Hepatocyte (in vitro differentiated cells): ENCODE data around the gene ITGAD. TPM values are rescaled to one million over a fixed set of nuclear protein-coding genes. Genes with fewer than 3 reads are reported as not detected.

Experiments used
- DNase-seq: peaks from one replicate; pipeline ENCODE4 v3.0.0-alpha.2; 2016; ENCODE audit warnings: low spot score
- H2AFZ ChIP-seq: fragments of 200-600 bp; sonication (generic); 2 replicates; pipeline ENCODE4 v1.6.0; 2016; ENCODE audit warnings: antibody characterized with exemption, mild to moderate bottlenecking
- H3K27ac ChIP-seq: fragments of 200-600 bp; sonication (generic); 2 replicates; pipeline ENCODE4 v1.5.1; 2016; ENCODE audit warnings: mild to moderate bottlenecking
- H3K27me3 ChIP-seq: fragments of 200-600 bp; sonication (generic); 2 replicates; pipeline ENCODE4 v1.6.1; 2016
- H3K36me3 ChIP-seq: fragments of 200-600 bp; sonication (generic); replicated peaks from 2 replicates; pipeline ENCODE4 v1.5.1; 2016; ENCODE audit warnings: low read depth; ENCODE audit not compliant: insufficient read depth
- H3K4me1 ChIP-seq: fragments of 200-600 bp; sonication (generic); 2 replicates; pipeline ENCODE4 v1.5.1; 2016; ENCODE audit warnings: mild to moderate bottlenecking, moderate library complexity; ENCODE audit not compliant: insufficient read depth
- H3K4me2 ChIP-seq: fragments of 200-600 bp; sonication (generic); 2 replicates; pipeline ENCODE4 v1.6.0; 2016
- H3K4me3 ChIP-seq: fragments of 200-600 bp; sonication (generic); 2 replicates; pipeline ENCODE4 v1.5.1; 2016; ENCODE audit warnings: mild to moderate bottlenecking
- H3K79me2 ChIP-seq: fragments of 200-600 bp; sonication (generic); 2 replicates; pipeline ENCODE4 v1.6.0; 2017; ENCODE audit warnings: mild to moderate bottlenecking
- H3K9me2 ChIP-seq: fragments of 200-600 bp; sonication (generic); replicated peaks from 2 replicates; pipeline ENCODE4 v1.6.0; 2017; ENCODE audit warnings: mild to moderate bottlenecking; ENCODE audit not compliant: insufficient read depth
- H3K9me3 ChIP-seq: fragments of 200-600 bp; sonication (generic); 2 replicates; pipeline ENCODE4 v1.5.1; 2016; ENCODE audit warnings: low read depth, mild to moderate bottlenecking
- H4K20me1 ChIP-seq: fragments of 200-600 bp; sonication (generic); 2 replicates; pipeline ENCODE4 v1.6.0; 2016; ENCODE audit warnings: mild to moderate bottlenecking; ENCODE audit not compliant: insufficient read depth, poor library complexity, severe bottlenecking
- EZH2 ChIP-seq: fragments of 200-600 bp; sonication (generic); IDR thresholded peaks from 2 replicates; pipeline ENCODE4 v1.6.1; 2016; ENCODE audit warnings: antibody characterized with exemption, mild to moderate bottlenecking, borderline replicate concordance
- EZH2phosphoT487 ChIP-seq: fragments of 200-600 bp; sonication (generic); IDR thresholded peaks from one replicate; pipeline ENCODE4 v1.6.1; 2018; ENCODE audit warnings: antibody characterized with exemption, mild to moderate bottlenecking, low read depth, moderate library complexity; ENCODE audit not compliant: unreplicated experiment, severe bottlenecking
- WGBS: methylation state at CpG from one replicate; pipeline ENCODE4 v1.1.6; 2016; ENCODE audit warnings: low lambda C conversion rate; ENCODE audit errors: missing lambda C conversion rate; 5-methylcytosine and 5-hydroxymethylcytosine counted together
- polyA plus RNA-seq: library from polyadenylated mRNA; unstranded; fragments of >200 nt; fragmentation: Nextera tagmentation; extraction: Ambion mirVana; gene quantifications from 2 replicates; pipeline ENCODE4 v1.2.1, GENCODE V29; 2016
- total RNA-seq: library from RNA; depleted of rRNA; stranded (reverse); fragments of >200 nt; gene quantifications from 2 replicates; pipeline ENCODE4 v1.2.3, GENCODE V29; 2014
- TF ChIP-seq, protein P1 (sequence below): fragments of 200-600 bp; sonication (generic); IDR thresholded peaks from 2 replicates; pipeline ENCODE4 v1.5.1; 2016; ENCODE audit warnings: antibody characterized with exemption, mild to moderate bottlenecking; ENCODE audit not compliant: poor library complexity

ITGAD gene
- total and polyA plus RNA-seq, 2 experiments from 2014 or later, result not detected

DNA sequence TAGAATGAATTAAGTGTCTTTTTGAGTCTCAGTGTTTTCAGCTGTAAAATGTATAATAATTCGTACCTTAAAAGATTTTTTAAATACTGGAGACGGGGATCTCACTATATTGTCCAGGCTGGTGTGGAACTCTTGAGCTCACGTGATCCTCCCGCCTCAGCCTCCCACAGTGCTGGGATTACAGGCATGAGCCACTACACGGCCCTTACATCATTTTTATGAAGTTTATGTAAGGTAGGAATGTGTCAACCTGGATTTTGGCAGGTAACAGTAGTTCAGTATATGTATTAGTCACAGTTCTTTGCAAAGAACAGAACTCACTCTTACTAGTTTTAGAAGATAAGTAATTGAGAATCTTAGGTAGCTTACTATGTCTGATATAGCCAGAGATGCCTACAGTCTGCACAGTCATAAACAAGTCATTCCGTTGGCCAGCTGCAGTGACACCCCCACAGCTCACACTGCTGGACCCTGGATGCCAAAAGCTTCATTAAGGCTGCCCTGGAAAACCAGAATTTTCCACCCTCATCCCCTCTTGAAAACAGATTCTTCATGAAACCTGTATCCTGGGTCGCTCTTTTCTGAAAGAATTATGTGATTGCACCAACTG lies 35.6 kb downstream of the ITGAD start:
- H3K4me1 ChIP-seq, result peaks cover 15% of the 10 kb centered on the region
- H2AFZ ChIP-seq, result no peak overlapping the region
- TF ChIP-seq, protein P1, sequence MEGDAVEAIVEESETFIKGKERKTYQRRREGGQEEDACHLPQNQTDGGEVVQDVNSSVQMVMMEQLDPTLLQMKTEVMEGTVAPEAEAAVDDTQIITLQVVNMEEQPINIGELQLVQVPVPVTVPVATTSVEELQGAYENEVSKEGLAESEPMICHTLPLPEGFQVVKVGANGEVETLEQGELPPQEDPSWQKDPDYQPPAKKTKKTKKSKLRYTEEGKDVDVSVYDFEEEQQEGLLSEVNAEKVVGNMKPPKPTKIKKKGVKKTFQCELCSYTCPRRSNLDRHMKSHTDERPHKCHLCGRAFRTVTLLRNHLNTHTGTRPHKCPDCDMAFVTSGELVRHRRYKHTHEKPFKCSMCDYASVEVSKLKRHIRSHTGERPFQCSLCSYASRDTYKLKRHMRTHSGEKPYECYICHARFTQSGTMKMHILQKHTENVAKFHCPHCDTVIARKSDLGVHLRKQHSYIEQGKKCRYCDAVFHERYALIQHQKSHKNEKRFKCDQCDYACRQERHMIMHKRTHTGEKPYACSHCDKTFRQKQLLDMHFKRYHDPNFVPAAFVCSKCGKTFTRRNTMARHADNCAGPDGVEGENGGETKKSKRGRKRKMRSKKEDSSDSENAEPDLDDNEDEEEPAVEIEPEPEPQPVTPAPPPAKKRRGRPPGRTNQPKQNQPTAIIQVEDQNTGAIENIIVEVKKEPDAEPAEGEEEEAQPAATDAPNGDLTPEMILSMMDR, result no peak
- no peak for TF ChIP-seq EZH2phosphoT487
- no peak for TF ChIP-seq EZH2
- H3K36me3 ChIP-seq, result no peaks in the 10 kb centered on the region
- H3K27ac ChIP-seq, result no peak overlapping the region
- no peaks in the 10 kb centered on the region for H3K27me3 ChIP-seq
- H3K4me2 ChIP-seq, result peak overlapping the region; percentile 49
- no peaks in the 10 kb centered on the region for H3K79me2 ChIP-seq
- no peaks in the 10 kb centered on the region for H4K20me1 ChIP-seq
- H3K9me3 ChIP-seq, result no peaks in the 10 kb centered on the region
- DNase-seq, result no peak
- 79% methylated on average over 7 of the region's 7 CpGs for WGBS
- no peaks in the 10 kb centered on the region for H3K9me2 ChIP-seq
- no peak overlapping the region for H3K4me3 ChIP-seq

DNA sequence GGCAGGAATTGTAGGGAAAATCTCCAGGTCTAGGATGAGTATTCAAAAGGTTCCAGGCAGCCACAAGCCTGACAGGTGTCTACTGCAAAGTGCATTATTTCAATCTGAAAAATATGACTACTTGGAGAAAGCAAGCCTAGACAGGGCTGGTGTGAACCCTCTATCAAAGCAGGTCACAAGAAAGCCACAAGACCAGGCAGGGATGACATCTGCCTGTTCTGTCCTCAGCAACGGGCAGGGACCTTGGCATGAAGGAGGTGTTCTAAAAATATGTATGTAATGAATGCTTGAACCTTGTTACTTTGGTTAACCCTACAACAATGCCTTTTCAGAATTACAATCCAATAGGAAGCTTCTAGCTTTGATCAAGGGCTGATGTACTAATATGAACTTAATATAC lies 36.2 kb downstream of the ITGAD start:
- no peaks in the 10 kb centered on the region for H3K9me2 ChIP-seq
- TF ChIP-seq EZH2phosphoT487, result no peak
- TF ChIP-seq, protein P1, result no peak
- TF ChIP-seq EZH2, result no peak
- no peaks in the 10 kb centered on the region for H3K9me3 ChIP-seq
- H3K36me3 ChIP-seq, result no peaks in the 10 kb centered on the region
- H3K4me1 ChIP-seq, result peaks cover 15% of the 10 kb centered on the region
- peak overlapping the region; percentile 12 for H3K27ac ChIP-seq
- peak overlapping the region; percentile 49 for H3K4me2 ChIP-seq
- 73% methylated on average over 1 of the region's 1 CpG for WGBS
- no peaks in the 10 kb centered on the region for H3K79me2 ChIP-seq
- H3K4me3 ChIP-seq, result no peak overlapping the region
- no peak overlapping the region for H2AFZ ChIP-seq
- no peaks in the 10 kb centered on the region for H3K27me3 ChIP-seq
- no peak for DNase-seq
- H4K20me1 ChIP-seq, result no peaks in the 10 kb centered on the region

DNA sequence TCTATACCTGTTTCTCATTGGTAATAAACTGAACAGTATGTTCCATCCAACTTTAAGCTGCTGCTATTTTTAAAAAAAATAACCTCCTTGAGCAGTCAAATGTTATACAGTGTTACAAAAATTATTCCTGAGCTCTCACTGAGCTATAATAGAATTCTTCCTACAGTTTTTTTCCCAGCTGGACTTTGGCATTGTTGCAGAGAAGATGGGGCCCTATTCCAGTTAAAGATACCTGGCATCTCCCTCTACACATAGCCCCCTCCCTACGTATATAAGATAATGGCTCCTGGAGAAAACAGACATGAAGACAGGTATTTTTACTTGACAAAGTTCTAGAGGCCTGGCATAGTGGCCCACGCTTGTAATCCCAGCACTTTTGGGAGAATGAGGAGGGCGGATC lies 36.7 kb downstream of the ITGAD start:
- H3K4me3 ChIP-seq, result no peak overlapping the region
- no peaks in the 10 kb centered on the region for H4K20me1 ChIP-seq
- WGBS, result 74% methylated on average over 3 of the region's 3 CpGs
- peak overlapping the region; percentile 60 for H3K27ac ChIP-seq
- no peak for DNase-seq
- no peaks in the 10 kb centered on the region for H3K79me2 ChIP-seq
- no peaks in the 10 kb centered on the region for H3K27me3 ChIP-seq
- H3K36me3 ChIP-seq, result no peaks in the 10 kb centered on the region
- peak overlapping the region; percentile 49 for H3K4me2 ChIP-seq
- H3K9me2 ChIP-seq, result no peaks in the 10 kb centered on the region
- peaks cover 15% of the 10 kb centered on the region for H3K4me1 ChIP-seq
- TF ChIP-seq, protein P1, result no peak
- no peak for TF ChIP-seq EZH2
- no peaks in the 10 kb centered on the region for H3K9me3 ChIP-seq
- no peak overlapping the region for H2AFZ ChIP-seq
